ENCODE results near the gene BAHCC1. TPM values are rescaled to one million over a fixed set of nuclear protein-coding genes. Genes with fewer than 3 reads are reported as not detected.
A peak's percentile ranks its signal among the peaks of the same experiment; 100 is the strongest.

The BAHCC1 gene
- total RNA-seq, 1 experiment from 2014 or later = 9.9 TPM

- Histone ChIP-seq H3K4me3 (ENCODE audit: low read length) (peak overlapping the region; percentile 86), H3K4me1 (ENCODE audit: insufficient read depth, low read length) (peaks cover 12% of the 10 kb centered on the region; the same call in 1 of the 2 replicates), H3K9ac (ENCODE audit: low read length) (peak overlapping the region; percentile 81), H2AFZ (ENCODE audit: low read length) (peak overlapping the region; percentile 49), H3K9me2 (replicated peaks; ENCODE audit: low read length) (no peaks in the 10 kb centered on the region), H3F3A (ENCODE audit: low read length, unreplicated experiment) (no peaks in the 10 kb centered on the region), H3K27ac (ENCODE audit: low read length) (peak overlapping the region; percentile 51), H3K27me3 (ENCODE audit: low read length) (no peaks in the 10 kb centered on the region), H3K4me2 (ENCODE audit: low read length) (peak overlapping the region; percentile 82), H3K79me2 (ENCODE audit: low read length) (peaks cover 80% of the 10 kb centered on the region), H4K20me1 (ENCODE audit: low read length) (no peaks in the 10 kb centered on the region), H3K9me3 (ENCODE audit: low read length) (no peaks in the 10 kb centered on the region), H3K36me3 (ENCODE audit: low read depth, low read length) (no peaks in the 10 kb centered on the region)
- ChIA-PET POLR2A (ENCODE audit: unreplicated experiment) (no interaction called here), CTCF (no interaction called here)
- no TSS peak for BruUV-seq (replicated peaks)
- TF ChIP-seq EZH2phosphoT487 (IDR thresholded peaks at IDR 0.05; ENCODE audit: borderline replicate concordance, low read length) (no peak), EZH2 (IDR thresholded peaks at IDR 0.05; ENCODE audit: low read length, unreplicated experiment) (no peak), CTCF (conservative IDR thresholded peaks at IDR 0.05; ENCODE audit: low read depth, low read length) (no peak)
- intact Hi-C loops (cut with micrococcal nuclease) = loop anchor here (2.0 kb wide), 1 partner anchor 84 kb away; no protein-coding TSS in a partner anchor
- DNase-seq (peak; percentile 58), ATAC-seq (peak; percentile 5)
These were observed 5.1 kb downstream of the BAHCC1 start for GRCh38 chr17:81400154-81400977.

GRCh38 chr17:81400996-81401722 lies 5.9 kb downstream of the BAHCC1 start:
- Histone ChIP-seq H3K36me3 (ENCODE audit: low read depth, low read length) (no peaks in the 10 kb centered on the region), H3K27ac (ENCODE audit: low read length) (no peak overlapping the region), H3K9me3 (ENCODE audit: low read length) (no peaks in the 10 kb centered on the region), H3K9ac (ENCODE audit: low read length) (no peak overlapping the region), H3K27me3 (ENCODE audit: low read length) (no peaks in the 10 kb centered on the region), H3K4me1 (ENCODE audit: insufficient read depth, low read length) (peaks cover 12% of the 10 kb centered on the region; the same call in 1 of the 2 replicates), H3K79me2 (ENCODE audit: low read length) (peaks cover 79% of the 10 kb centered on the region), H3F3A (ENCODE audit: low read length, unreplicated experiment) (no peaks in the 10 kb centered on the region), H4K20me1 (ENCODE audit: low read length) (no peaks in the 10 kb centered on the region), H3K4me3 (ENCODE audit: low read length) (peak overlapping the region; percentile 86; the same call in 1 of the 2 replicates), H3K9me2 (replicated peaks; ENCODE audit: low read length) (no peaks in the 10 kb centered on the region), H2AFZ (ENCODE audit: low read length) (no peak overlapping the region), H3K4me2 (ENCODE audit: low read length) (peak overlapping the region; percentile 82)
- ATAC-seq (no peak), DNase-seq (no peak)
- ChIA-PET POLR2A (ENCODE audit: unreplicated experiment) (no interaction called here), CTCF (interaction anchor here (0.6 kb wide), 1 partner anchor 51 kb away, joined by 3 read pairs; no protein-coding TSS in a partner anchor)
- intact Hi-C loops (cut with micrococcal nuclease) = loop anchor here (2.0 kb wide), 1 partner anchor 84 kb away; no protein-coding TSS in a partner anchor
- BruUV-seq (replicated peaks) = no TSS peak
- TF ChIP-seq EZH2 (IDR thresholded peaks at IDR 0.05; ENCODE audit: low read length, unreplicated experiment) (no peak), EZH2phosphoT487 (IDR thresholded peaks at IDR 0.05; ENCODE audit: borderline replicate concordance, low read length) (no peak), CTCF (conservative IDR thresholded peaks at IDR 0.05; ENCODE audit: low read depth, low read length) (no peak)
